OCI-M2 (cell line): ENCODE results near the gene ZNF784.

Experiments
- DNase-seq: peaks from one replicate; lab custom pipeline; 2025; ENCODE audit not compliant: unreplicated experiment; lab: John Stamatoyannopoulos, UW

Gene ZNF784

GRCh38 chr19:55644191-55644833, 19.9 kb upstream of the ZNF784 start:
- DNase-seq: no peak

- DNase-seq: no peak
Observed at GRCh38 chr19:55643887-55644176, 19.5 kb upstream of the ZNF784 start.

- peak; percentile 67 for DNase-seq
Observed at GRCh38 chr19:55643003-55643886, 18.9 kb upstream of the ZNF784 start, which contains the start of gene ZNF581. Gene ZNF581, plus strand, starts transcription at chr19:55643649. Its CDS starts 923 bp downstream, at chr19:55644572.

DNA sequence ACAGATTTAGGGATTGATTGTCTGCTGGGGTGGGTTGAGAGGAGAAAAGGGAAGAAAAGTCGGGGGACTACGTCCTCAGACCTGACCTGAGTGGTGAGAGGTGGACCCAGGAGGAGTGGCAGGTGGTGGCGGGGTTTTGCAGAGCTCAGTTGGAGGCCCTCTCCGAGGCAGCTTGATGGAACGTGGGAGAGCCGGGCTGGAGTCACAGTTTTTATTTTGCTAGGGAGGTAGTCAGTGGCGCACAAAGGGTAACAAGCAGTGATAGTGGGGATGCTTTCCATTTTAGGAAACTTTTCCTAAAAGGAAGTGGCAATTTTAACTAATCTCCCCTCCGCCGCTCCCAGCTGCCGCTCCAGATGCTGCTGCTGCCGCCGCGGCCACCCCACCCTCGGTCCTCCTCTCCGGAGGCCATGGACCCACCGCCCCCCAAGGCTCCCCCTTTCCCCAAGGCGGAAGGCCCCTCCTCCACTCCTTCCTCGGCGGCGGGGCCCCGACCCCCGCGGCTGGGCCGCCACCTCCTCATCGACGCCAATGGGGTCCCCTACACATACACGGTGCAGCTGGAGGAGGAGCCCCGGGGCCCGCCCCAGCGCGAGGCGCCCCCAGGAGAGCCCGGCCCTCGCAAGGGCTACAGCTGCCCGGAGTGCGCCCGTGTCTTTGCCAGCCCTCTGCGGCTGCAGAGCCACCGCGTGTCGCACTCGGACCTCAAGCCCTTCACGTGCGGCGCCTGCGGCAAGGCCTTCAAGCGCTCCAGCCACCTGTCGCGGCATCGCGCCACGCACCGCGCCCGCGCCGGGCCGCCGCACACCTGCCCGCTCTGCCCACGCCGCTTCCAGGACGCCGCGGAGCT, 18.0 kb upstream of the ZNF784 start:
- no peak for DNase-seq

GRCh38 chr19:55641426-55642152, 17.2 kb upstream of the ZNF784 start:
- DNase-seq: no peak

DNA sequence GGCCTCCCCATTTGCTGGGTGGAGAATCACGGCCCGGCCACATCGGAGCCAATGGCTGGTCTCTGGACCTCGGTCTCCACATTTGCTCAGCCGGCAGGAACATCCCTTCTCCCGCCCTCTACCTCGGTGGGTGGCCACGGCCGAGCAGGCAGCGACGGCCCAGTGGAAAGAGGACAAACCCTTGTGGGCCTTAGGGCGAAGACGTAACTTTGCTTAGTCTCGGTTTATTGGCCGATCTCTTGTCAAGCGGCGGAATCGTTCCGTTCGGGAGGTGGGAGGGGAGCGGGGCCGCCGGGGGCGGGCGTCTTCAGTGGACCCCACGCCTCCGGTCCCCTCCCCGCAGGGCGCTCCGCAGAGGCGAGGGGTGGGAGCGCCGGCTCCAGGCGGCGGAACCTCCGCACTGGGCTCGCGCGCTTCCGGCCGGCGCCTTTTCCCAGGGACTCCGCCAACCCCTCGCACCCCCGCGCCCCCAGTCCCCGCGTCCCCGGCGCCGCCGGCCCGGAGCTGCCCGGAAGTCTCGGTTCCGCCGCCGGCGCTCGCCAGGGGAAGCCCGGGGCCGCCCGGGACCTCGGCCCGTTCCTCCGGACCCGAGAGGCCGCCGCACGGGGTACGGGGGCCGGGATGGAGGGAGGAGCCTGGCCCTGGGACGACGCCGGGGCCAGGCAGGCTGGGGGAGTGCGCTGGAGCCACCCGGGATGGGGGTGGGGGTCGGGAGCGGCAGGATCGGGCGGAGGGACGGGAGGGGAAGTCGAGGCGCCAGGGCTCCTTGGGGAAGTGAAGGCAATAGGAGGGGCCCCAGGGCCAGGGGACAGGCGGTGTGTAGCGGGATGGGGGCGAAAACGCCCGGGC, 16.4 kb upstream of the ZNF784 start, which contains the start of gene ZNF580:
Gene ZNF580, plus strand, starts transcription at position 426 of the 849 bp plus-strand sequence. CDS start 1,507 bp downstream, outside the sequence.
- DNase-seq: no peak

DNA sequence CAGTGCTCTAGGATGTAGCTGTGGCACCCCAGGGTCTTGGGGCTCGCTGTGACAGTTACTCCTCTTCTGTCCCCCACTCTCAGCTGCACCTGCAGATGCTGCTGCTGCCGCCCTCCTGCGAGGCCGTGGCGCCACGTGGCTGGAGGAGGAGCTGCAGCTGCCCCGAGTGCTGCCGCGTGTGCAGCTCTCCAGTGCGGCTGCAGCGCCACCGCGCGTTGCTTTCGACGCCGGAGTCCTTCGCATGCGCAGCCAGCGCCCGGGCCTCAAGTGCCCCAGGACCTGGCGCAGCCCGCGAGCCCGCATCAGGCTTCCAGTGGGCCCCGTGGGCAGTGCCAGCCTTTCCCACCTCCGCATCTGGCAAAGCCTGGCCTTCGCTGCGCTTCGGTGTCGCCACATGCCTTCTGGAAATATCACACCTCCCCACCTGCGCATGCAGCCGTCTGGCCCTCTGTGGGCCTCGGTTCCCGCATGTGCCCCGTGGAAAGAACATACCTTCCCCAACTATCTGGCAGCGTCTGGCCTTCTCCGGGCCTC, 15.7 kb upstream of the ZNF784 start:
- no peak for DNase-seq

GRCh38 chr19:55638864-55639359, 14.5 kb upstream of the ZNF784 start:
- no peak for DNase-seq

GRCh38 chr19:55637534-55637933, 13.2 kb upstream of the ZNF784 start:
- DNase-seq: no peak

- DNase-seq: no peak
Observed at GRCh38 chr19:55636723-55637122, 12.4 kb upstream of the ZNF784 start.

GRCh38 chr19:55635856-55636440, 11.6 kb upstream of the ZNF784 start:
- no peak for DNase-seq

DNA sequence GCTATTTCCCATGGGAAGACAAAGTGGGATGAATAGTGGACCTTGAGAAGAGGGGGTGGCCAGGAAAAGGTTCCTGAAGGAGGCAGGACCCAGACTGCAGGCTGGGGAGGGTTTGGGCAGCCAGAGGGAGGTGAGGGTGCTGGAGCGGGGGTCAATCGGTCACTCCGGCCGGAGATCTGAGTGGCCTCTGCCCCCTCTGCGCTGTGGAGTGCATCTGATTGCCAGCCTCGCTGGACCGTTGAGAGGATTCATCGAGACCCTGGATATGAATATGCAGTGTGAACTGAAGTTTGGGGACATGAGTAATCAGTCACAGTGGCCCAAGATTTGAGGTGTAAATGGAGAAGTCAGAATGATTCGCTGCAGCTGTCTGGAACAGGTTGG, 11.0 kb upstream of the ZNF784 start:
- DNase-seq: no peak

DNA sequence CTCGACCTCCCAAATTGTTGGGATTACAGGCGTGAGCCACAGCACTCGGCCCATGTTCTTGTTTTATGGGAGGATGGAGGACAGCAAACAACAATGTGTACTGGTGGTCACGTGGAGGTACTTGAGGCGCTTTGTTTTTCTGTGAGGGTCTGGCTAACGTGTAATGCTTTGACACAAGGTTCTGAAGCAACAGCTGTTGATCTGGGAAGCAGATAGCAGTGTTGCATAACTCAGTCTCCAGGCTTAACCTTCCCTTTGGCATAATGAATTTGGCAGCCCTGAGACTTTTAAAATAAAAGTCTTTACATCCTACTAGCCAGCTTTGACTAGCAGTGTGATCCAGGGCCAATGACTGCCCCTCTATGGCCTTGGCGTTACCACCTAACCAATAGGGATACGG, 9.5 kb upstream of the ZNF784 start:
- DNase-seq: no peak

- peak; percentile 86 for DNase-seq
Observed at GRCh38 chr19:55632463-55632834, 8.1 kb upstream of the ZNF784 start.

- DNase-seq: no peak
Observed at GRCh38 chr19:55626350-55626749, 2.0 kb upstream of the ZNF784 start.

DNA sequence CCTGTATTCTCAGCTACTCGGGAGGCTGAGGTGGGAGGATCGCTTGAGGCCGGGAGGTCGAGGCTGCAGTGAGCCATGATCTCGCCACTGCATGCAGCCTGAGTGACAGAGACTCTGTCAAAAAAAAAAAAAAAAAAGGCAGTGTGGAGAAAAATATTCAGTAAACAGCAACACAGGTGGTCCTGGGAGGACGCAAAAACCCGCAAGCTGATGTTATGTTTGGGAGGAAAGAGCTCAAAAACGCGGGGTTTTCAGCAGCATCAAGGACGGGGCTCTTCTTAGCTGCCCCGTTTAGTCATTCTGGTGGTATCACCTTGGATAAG, 599 bp upstream of the ZNF784 start:
- DNase-seq: no peak

DNA sequence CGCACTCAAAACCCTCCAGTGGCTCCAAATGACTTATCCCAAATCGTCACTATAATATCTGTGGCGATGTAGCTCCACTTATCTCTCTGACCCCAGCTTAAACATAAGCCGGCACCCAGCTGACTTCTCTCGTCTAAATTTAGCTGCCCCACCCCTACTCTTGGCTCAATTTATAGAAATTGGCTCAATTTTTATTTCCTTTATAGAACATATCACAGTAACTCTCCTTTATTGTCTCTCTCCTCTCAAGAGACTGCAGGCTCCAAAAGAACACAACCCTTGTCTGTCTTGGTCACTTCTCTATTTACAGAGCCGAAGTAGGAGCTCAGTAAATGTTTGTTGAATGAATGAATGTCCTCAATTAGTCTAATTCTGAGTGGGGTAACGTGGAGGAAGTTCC, 805 bp downstream of the ZNF784 start:
- no peak for DNase-seq

DNA sequence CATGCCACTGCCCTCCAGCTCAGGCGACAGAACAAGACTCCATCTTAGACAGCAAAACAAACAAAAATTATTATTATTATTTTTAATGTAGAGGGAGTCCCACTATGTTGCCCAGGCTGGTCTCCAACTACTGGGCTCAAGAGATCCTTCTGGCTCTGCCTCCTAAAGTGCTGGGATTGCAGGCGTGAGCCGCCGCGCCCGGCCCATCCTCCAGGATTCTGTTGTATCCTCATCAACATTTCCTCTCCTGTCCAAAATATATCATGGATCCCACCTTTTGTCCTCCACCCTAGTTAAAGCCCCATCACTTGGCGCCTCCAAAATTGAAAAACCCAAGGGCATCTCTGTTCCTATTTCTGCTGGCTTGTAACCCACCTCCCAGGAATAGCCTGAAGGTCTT, 1.2 kb downstream of the ZNF784 start:
- no peak for DNase-seq

DNA sequence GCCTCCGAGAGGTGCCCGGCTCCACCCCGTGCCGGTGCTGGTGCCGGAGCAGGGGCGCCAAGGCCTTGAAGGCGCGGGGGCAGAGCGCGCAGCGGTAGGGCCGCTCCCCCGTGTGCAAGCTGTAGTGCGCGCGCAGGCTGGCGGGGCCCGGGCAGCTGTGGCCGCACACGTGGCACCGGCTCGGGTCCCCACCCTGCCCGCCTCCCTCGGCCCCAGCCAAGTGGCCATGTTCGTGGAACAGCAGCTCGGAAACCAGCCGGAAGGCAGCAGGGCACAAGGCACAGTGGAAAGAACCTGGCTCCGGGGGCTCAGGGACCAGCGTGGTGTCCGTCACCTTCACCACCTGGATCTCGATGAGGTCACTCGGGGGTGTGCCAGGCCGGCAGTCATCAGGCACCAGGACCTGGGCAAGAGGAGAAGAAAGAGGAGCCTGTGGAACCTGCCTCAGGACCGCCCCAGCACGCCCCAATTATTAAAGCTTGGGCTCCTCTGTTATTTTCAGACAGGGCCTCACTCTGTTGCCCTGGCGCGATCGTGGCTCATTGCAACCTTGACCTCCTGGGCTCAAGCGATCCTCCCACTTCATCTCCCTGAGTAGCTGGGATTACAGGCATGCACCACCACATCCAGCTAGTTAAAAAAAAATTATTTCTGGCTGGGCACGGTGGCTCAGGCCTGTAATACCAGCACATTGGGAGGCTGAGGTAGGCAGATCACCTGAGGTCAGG, 2.0 kb downstream of the ZNF784 start:
- no peak for DNase-seq
